GM19023 (cell line): Measurements from ENCODE around the gene SUSD3.

Experiments used
- ATAC-seq: cut with Tn5 transposase; IDR thresholded peaks from one replicate; pipeline ENCODE4 v1.9.1; 2021; ENCODE audit warnings: mild to moderate bottlenecking, moderate library complexity; ENCODE audit not compliant: unreplicated experiment

The SUSD3 gene

GRCh38 chr9:93051680-93052089, 6.8 kb upstream of the SUSD3 start:
- no peak for ATAC-seq

- no peak for ATAC-seq
Observed at GRCh38 chr9:93052791-93053540, 5.5 kb upstream of the SUSD3 start.

GRCh38 chr9:93053781-93054331, 4.6 kb upstream of the SUSD3 start:
- no peak for ATAC-seq

DNA sequence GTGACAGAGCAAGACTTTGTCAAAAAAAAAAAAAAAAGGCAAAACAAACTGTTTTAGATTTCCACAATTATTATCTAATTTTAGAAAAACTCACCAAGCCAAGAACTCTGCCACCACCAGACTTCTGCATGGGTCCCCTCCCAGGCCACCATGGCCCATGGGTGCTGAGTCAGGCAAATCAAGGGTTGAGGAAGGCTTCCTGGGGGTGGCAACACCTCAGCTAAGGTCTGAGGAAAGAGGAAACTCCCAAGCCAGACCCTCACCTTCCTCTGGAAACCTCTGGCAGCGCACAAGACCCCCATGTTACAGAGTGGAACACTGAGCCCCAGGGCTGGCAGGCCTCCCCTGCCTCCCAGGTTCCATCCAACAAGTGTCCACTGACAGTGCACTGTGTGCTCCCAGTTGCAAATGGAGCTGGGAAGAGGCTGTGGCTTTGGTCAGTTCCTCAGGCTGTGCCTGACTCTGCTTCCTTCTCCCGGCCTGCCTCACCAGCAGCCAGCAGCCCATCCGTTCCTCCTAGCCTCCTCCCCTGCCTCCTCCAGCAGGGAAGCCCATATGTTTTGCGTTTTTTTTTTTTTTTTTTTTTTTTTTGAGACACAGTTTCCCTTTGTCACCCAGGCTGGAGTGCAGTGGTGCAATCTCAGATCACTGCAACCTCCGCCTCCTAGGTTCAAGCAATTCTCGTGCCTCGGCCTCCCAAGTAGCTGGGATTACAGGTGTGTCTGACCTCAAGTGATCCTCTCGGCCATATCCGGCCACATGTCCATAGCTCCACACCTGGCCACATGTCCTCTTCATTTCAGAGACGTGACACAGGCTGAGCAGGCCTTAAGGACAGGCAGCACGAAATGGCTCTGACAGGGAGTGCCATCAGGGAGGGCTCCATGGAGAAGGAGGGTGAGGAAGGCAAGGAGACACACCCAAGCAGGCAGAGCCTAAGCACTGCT, 3.5 kb upstream of the SUSD3 start:
- no peak for ATAC-seq

DNA sequence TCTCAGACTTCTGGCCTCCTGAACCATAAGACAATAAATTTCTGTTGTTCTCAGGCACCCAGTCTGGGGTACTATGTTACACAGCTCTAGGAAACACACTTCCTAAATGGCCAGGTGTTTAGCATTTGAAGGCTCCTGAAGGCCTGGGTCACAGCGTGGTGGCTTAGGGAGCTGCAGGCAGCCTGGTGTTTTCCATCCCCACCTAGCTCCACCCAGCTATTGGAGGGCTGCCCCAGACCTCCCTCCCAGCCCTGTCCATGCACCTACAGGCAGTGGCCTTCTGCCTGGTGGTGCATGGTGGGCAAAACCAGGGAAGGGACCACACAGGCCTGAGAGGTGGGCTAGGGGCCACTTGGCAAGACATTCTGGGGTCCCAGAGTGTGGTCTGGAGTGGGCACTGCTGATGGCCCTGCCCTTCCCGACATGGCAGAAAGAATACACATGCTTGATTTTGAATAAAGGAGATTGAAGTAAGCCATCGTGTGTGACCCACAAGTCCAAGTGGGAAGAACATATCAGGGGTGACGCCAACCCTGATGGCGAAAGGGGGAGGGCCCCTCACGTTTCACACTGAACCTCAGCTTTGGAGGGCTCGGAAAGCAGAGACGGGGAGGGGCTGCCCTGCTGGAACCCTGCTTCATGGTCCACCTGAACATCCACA, 1.3 kb upstream of the SUSD3 start:
- no peak for ATAC-seq

DNA sequence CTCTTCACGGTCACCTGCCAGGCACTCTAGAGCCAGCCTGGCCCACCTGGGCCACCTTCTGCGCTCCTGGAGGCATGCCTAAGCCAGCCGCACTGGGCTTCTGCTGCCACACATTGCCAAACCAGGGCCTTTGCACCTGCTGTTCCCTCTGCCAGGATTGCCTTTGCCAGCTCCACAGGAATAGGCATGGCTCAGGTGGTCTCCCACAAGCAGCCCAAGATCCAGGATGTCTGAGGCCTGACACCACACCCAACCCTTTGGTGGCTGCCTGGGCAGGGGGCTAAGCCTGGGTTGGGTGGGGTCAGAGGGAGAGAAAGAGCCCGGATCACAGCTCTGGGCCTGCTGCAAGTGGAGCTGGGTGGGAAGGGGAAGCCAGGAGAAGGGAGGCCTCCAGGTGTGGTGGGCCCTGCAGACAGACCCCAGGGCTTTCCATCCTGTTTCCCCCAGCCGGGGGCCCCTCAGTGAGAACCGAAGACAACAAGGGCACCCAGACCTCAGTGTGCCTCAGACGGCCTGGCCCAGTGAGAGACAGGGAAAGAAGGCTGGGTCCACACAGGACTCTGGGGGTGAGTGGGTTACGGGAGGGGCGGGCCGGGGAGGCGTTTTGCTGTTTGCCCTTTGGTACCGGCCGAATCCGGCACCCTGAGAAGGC, 672 bp upstream of the SUSD3 start:
- ATAC-seq, result peak; percentile 1

GRCh38 chr9:93059011-93059714, 662 bp downstream of the SUSD3 start:
- peak; percentile 30 for ATAC-seq

GRCh38 chr9:93059715-93060578, 1.4 kb downstream of the SUSD3 start:
- ATAC-seq, result no peak

GRCh38 chr9:93060746-93061259, 2.3 kb downstream of the SUSD3 start:
- no peak for ATAC-seq

DNA sequence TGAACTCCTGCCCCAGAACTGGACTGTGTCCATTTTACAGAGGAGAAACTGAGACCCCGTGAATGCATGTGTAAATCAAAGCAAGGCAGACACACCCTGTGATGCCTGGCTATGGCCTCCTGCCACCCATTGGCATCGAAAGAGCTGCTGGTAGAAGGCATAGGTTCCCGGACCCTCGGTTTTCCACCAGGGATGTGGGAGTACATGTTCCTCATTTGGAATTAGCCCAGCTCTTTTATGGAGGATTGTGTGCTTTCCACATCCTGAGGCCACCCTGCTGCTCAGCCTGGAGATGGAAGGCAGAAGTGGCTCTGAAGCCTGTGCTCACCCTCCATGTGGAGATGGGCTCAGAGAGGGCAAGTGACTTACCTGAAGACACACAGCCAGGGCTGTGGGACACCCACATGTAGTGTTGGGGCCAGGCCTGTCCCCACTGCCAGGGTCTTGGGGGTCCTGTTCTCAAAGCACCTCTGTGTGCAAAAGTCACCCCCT, 2.8 kb downstream of the SUSD3 start:
- ATAC-seq, result no peak

- ATAC-seq, result peak; percentile 36
Observed at GRCh38 chr9:93061791-93062763, 3.6 kb downstream of the SUSD3 start.

DNA sequence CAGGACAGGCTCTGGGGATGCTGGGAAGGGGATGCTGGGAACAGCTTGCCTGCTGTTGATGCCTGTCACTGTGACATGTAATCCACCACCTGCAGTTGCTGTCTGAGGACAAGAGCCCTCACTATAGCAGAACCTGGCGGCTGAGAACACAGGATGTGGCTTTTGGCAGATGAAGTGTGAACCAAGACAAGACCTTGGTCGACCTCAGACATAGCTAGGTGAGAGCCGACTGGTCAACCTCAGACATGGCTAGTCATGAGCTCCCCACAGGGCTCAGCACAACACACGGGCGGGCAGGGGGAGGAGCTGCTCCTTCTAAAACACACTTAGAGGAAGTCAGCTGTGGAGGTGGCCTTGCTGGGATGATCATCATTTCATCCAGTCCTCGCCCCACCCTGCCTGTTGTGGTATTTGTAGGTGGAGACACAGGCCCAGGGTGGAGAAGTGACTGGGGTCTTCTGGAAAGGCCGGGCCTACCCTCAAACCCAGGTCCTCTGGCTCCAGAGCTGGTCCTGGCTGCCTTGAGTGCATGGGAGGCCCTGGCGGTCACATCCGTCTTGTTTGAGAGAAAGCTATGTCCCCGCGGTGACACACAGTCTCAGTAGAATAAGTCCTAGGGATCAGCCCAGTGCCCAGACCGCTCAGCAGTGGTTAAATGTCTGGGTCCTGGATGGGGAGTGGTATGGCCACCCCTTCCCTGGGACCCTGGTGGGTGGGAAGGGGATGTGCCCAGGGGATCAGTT, 6.1 kb downstream of the SUSD3 start:
- peak; percentile 88 for ATAC-seq

GRCh38 chr9:93065135-93065720, 6.7 kb downstream of the SUSD3 start:
- ATAC-seq, result no peak

- ATAC-seq, result no peak
Observed at GRCh38 chr9:93066978-93067603, 8.6 kb downstream of the SUSD3 start.

GRCh38 chr9:93068956-93069355, 10.5 kb downstream of the SUSD3 start:
- ATAC-seq, result no peak

GRCh38 chr9:93071464-93071863, 13.0 kb downstream of the SUSD3 start:
- no peak for ATAC-seq
